NCI-H187 (cell line): ENCODE measurements around the gene RAB11FIP4.

Experiments
- DNase-seq, 2 experiments: peaks; one replicate each; lab custom pipeline; 2025; lab: John Stamatoyannopoulos, UW

Gene RAB11FIP4

GRCh38 chr17:31525801-31526549 is 134.5 kb downstream of the RAB11FIP4 start:
- no peak for DNase-seq

GRCh38 chr17:31527606-31528005 is 136.1 kb downstream of the RAB11FIP4 start:
- no peak for DNase-seq

- DNase-seq: no peak
These were observed 136.9 kb downstream of the RAB11FIP4 start for GRCh38 chr17:31528291-31528874.

GRCh38 chr17:31529841-31530251 is 138.4 kb downstream of the RAB11FIP4 start:
- no peak for DNase-seq

GRCh38 chr17:31530391-31530985 is 139.0 kb downstream of the RAB11FIP4 start:
- DNase-seq: no peak

GRCh38 chr17:31531336-31531980 is 140.0 kb downstream of the RAB11FIP4 start:
- no peak for DNase-seq

- DNase-seq: no peak
These were observed 140.6 kb downstream of the RAB11FIP4 start for GRCh38 chr17:31532081-31532480.

- DNase-seq: no peak
These were observed 141.1 kb downstream of the RAB11FIP4 start for GRCh38 chr17:31532526-31532925.

GRCh38 chr17:31533546-31534155 is 142.2 kb downstream of the RAB11FIP4 start:
- DNase-seq: no peak

- DNase-seq: no peak
These were observed 142.9 kb downstream of the RAB11FIP4 start for GRCh38 chr17:31534223-31534888.

GRCh38 chr17:31535581-31535981 is 144.1 kb downstream of the RAB11FIP4 start:
- DNase-seq: no peak

GRCh38 chr17:31536451-31536850 is 145.0 kb downstream of the RAB11FIP4 start:
- DNase-seq: no peak

GRCh38 chr17:31537565-31538011 is 146.1 kb downstream of the RAB11FIP4 start:
- no peak for DNase-seq

- no peak for DNase-seq
These were observed 146.7 kb downstream of the RAB11FIP4 start for GRCh38 chr17:31538080-31538762.

GRCh38 chr17:31540602-31541307 is 149.3 kb downstream of the RAB11FIP4 start:
- DNase-seq: no peak

- no peak for DNase-seq
These were observed 150.1 kb downstream of the RAB11FIP4 start for GRCh38 chr17:31541559-31541958.

- DNase-seq: no peak
These were observed 152.7 kb downstream of the RAB11FIP4 start for GRCh38 chr17:31544186-31544585.

GRCh38 chr17:31546650-31547049 is 155.2 kb downstream of the RAB11FIP4 start:
- no peak for DNase-seq

- no peak for DNase-seq
These were observed 157.2 kb downstream of the RAB11FIP4 start for GRCh38 chr17:31548709-31549108.

- DNase-seq: no peak
These were observed 157.6 kb downstream of the RAB11FIP4 start for GRCh38 chr17:31549121-31549524.
